HCT116 (cell line): Measurements from ENCODE around the gene CNPY1. TPM values are rescaled to one million over a fixed set of nuclear protein-coding genes. Genes with fewer than 3 reads are reported as not detected.

Source experiments
- ATAC-seq: fragments of 200-7000 bp; cut with Tn5 transposase; 2 replicates; pipeline ENCODE4 v1.9.1; 2020; ENCODE audit warnings: mild to moderate bottlenecking, moderate library complexity
- BruUV-seq: library from RNA; stranded (reverse); fragments of 400-500 nt; replicated peaks from 2 replicates; lab custom pipeline; 2021; lab: Mats Ljungman, UMichigan
- CTCF ChIA-PET: fragments of 300-600 bp; sonication (Branson Sonifier 250); formaldehyde crosslinking; loops from one replicate; lab custom pipeline; 2021; ENCODE audit warnings: antibody characterized with exemption; lab: Charles Lee
- POLR2A ChIA-PET: fragments of 300-600, 350-600 bp; sonication (Branson Sonifier 250); formaldehyde crosslinking; loops from one replicate; lab custom pipeline; 2021; ENCODE audit warnings: antibody characterized with exemption; lab: Charles Lee
- RAD21 ChIA-PET, 2 experiments: fragments of 300-600 bp; sonication (Branson Sonifier 250); formaldehyde crosslinking; loops; one replicate each; lab custom pipeline; 2023; ENCODE audit warnings: low total read pairs in 2 of 2; ENCODE audit not compliant: uncharacterized antibody in 2 of 2, unreplicated experiment in 2 of 2, low non-redundant PET in 1 of 2; lab: Charles Lee
- DNase-seq: peaks from one replicate; pipeline ENCODE4 v3.0.0-alpha.2; 2010; ENCODE audit warnings: low read depth, low spot score
- H2AFZ ChIP-seq: fragments of 200-600 bp; shearing (Covaris generic), sonication (generic); 2 replicates; pipeline ENCODE4 v1.6.1; 2017; ENCODE audit warnings: low read depth, mixed run types, mixed read lengths, antibody characterized with exemption, low read length; ENCODE audit not compliant: poor library complexity, severe bottlenecking
- H3K27ac ChIP-seq: 2 replicates; pipeline ENCODE4 v1.5.1; 2012; ENCODE audit warnings: low read depth, low read length
- H3K27me3 ChIP-seq: fragments of 200-600 bp; sonication (generic); 2 replicates; pipeline ENCODE4 v1.6.1; 2016; ENCODE audit warnings: mixed run types, low read length, mixed read lengths; ENCODE audit not compliant: insufficient read depth
- H3K36me3 ChIP-seq, 2 experiments: fragments of 200-500 bp in 1 of 2; fragments of 200-600 bp in 1 of 2; sonication (Bioruptor generic) in 1 of 2; sonication (generic) in 1 of 2; 2 replicates each; pipeline versions ENCODE4 v1.5.1 to v1.6.1; 2014 to 2016; ENCODE audit warnings: low read length in 2 of 2, inconsistent platforms in 1 of 2, mixed read lengths in 1 of 2, mixed run types in 1 of 2; ENCODE audit not compliant: insufficient read depth in 2 of 2, control insufficient read depth in 1 of 2
- H3K4me1 ChIP-seq, 2 experiments: fragments of 200-600 bp in 1 of 2; sonication (generic) in 1 of 2; 2 replicates each; pipeline versions ENCODE4 v1.5.1 to v1.6.1; 2012 to 2017; ENCODE audit warnings: low read length in 2 of 2, inconsistent platforms in 1 of 2, mild to moderate bottlenecking in 1 of 2, mixed read lengths in 1 of 2, mixed run types in 1 of 2, moderate library complexity in 1 of 2; ENCODE audit not compliant: insufficient read depth in 2 of 2, control insufficient read depth in 1 of 2
- H3K4me2 ChIP-seq: fragments of 200-600 bp; sonication (generic); 2 replicates; pipeline ENCODE4 v1.6.1; 2017; ENCODE audit warnings: mixed run types, low read length, mixed read lengths
- H3K4me3 ChIP-seq, 2 experiments: fragments of 200-600 bp in 1 of 2; sonication (generic) in 1 of 2; replicated peaks in 1 of 2; 2 replicates each; pipeline ENCODE4 v1.5.1; 2011 to 2016; ENCODE audit warnings: low read length in 2 of 2, control low read depth in 1 of 2, low read depth in 1 of 2, mild to moderate bottlenecking in 1 of 2, mixed read lengths in 1 of 2, mixed run types in 1 of 2
- H3K79me2 ChIP-seq: fragments of 200-600 bp; sonication (generic); 2 replicates; pipeline ENCODE4 v1.6.1; 2017; ENCODE audit warnings: mild to moderate bottlenecking, mixed run types, low read length, moderate library complexity, mixed read lengths; ENCODE audit not compliant: insufficient read depth
- H3K9ac ChIP-seq: fragments of 200-600 bp; sonication (generic); 2 replicates; pipeline ENCODE4 v1.6.1; 2016; ENCODE audit warnings: low read length, mixed read lengths
- H3K9me2 ChIP-seq: fragments of 200-600 bp; sonication (generic), shearing (Covaris generic); 2 replicates; pipeline ENCODE4 v1.6.1; 2017; ENCODE audit warnings: mixed run types, mild to moderate bottlenecking, moderate library complexity; ENCODE audit not compliant: insufficient read depth
- H3K9me3 ChIP-seq, 2 experiments: fragments of 200-500 bp in 1 of 2; fragments of 200-600 bp in 1 of 2; sonication (Bioruptor generic) in 1 of 2; sonication (generic) in 1 of 2; 2 replicates each; pipeline ENCODE4 v1.6.1; 2014 to 2017; ENCODE audit warnings: low read length in 2 of 2, mixed read lengths in 2 of 2, inconsistent platforms in 1 of 2, low read depth in 1 of 2, mild to moderate bottlenecking in 1 of 2, mixed run types in 1 of 2, moderate library complexity in 1 of 2; ENCODE audit not compliant: control insufficient read depth in 1 of 2, insufficient read depth in 1 of 2
- H4K20me1 ChIP-seq: fragments of 200-600 bp; sonication (generic), shearing (Covaris generic); 2 replicates; pipeline ENCODE4 v1.6.1; 2017; ENCODE audit warnings: mixed run types, mild to moderate bottlenecking, moderate library complexity; ENCODE audit not compliant: insufficient read depth
- CBX3 ChIP-seq: IDR thresholded peaks from 2 replicates; pipeline ENCODE4 v1.6.1; 2012; ENCODE audit warnings: low read depth
- CEBPB ChIP-seq: IDR thresholded peaks from 2 replicates; pipeline ENCODE4 v1.6.1; 2012; ENCODE audit warnings: low read depth
- EGR1 ChIP-seq: IDR thresholded peaks from 2 replicates; pipeline ENCODE4 v1.6.1; 2012; ENCODE audit warnings: low read depth
- ELF1 ChIP-seq: IDR thresholded peaks from 2 replicates; pipeline ENCODE4 v1.6.1; 2012; ENCODE audit warnings: low read depth, borderline replicate concordance
- EZH2 ChIP-seq: fragments of 200-600 bp; sonication (generic); IDR thresholded peaks from 2 replicates; pipeline ENCODE4 v1.6.1; 2017; ENCODE audit warnings: antibody characterized with exemption, mixed run types
- EZH2phosphoT487 ChIP-seq: fragments of 200-600 bp; IDR thresholded peaks from 2 replicates; pipeline ENCODE4 v1.6.1; 2018; ENCODE audit warnings: antibody characterized with exemption, borderline replicate concordance
- RAD21 ChIP-seq: IDR thresholded peaks from 2 replicates; pipeline ENCODE4 v1.6.1; 2012; ENCODE audit warnings: low read depth, mild to moderate bottlenecking
- TCF7L2 ChIP-seq: IDR thresholded peaks from 2 replicates; pipeline ENCODE4 v1.7.0; 2011; ENCODE audit warnings: borderline replicate concordance, inconsistent platforms; ENCODE audit not compliant: insufficient read depth, insufficient read length; ENCODE audit errors: extremely low read depth
- ZFX ChIP-seq: fragments of 450-650 bp; IDR thresholded peaks from 2 replicates; pipeline ENCODE4 v1.6.1; 2017
- ZNF274 ChIP-seq: fragments of 200-500 bp; sonication (Bioruptor generic); IDR thresholded peaks from 2 replicates; pipeline ENCODE4 v1.6.1; 2014; ENCODE audit warnings: mild to moderate bottlenecking, low read depth, low read length, inconsistent platforms
- intact Hi-C: fragments of 100-400 bp; cut with micrococcal nuclease; formaldehyde crosslinking; loops from 2 replicates; pipeline ENCODE4 v1.10.0; 2022
- total RNA-seq: library from RNA; stranded (reverse); gene quantifications from one replicate; pipeline ENCODE4 v1.2.1, GENCODE V29; 2021; ENCODE audit not compliant: unreplicated experiment
- TF ChIP-seq, protein P1 (sequence below): IDR thresholded peaks from 2 replicates; pipeline ENCODE4 v1.6.1; 2011; ENCODE audit warnings: mild to moderate bottlenecking, low read length, moderate library complexity; ENCODE audit not compliant: insufficient replicate concordance; ENCODE audit errors: extremely low read depth
- TF ChIP-seq, protein P2 (sequence below), 3 experiments: fragments of 200-600 bp in 1 of 3; sonication (generic) in 1 of 3; IDR thresholded peaks in 2 of 3; conservative IDR thresholded peaks in 1 of 3; 2 replicates each; pipeline ENCODE4 v1.5.1; 2012 to 2017; ENCODE audit warnings: low read depth in 2 of 3, low read length in 2 of 3, antibody characterized with exemption in 1 of 3, borderline replicate concordance in 1 of 3, control low read depth in 1 of 3, mild to moderate bottlenecking in 1 of 3, mixed read lengths in 1 of 3, mixed run types in 1 of 3, moderate library complexity in 1 of 3; ENCODE audit not compliant: insufficient read depth in 1 of 3
- TF ChIP-seq, protein P3 (sequence below): IDR thresholded peaks from 2 replicates; pipeline ENCODE4 v1.6.1; 2012

The CNPY1 gene
- total RNA-seq, 1 experiment from 2014 or later: not detected

DNA sequence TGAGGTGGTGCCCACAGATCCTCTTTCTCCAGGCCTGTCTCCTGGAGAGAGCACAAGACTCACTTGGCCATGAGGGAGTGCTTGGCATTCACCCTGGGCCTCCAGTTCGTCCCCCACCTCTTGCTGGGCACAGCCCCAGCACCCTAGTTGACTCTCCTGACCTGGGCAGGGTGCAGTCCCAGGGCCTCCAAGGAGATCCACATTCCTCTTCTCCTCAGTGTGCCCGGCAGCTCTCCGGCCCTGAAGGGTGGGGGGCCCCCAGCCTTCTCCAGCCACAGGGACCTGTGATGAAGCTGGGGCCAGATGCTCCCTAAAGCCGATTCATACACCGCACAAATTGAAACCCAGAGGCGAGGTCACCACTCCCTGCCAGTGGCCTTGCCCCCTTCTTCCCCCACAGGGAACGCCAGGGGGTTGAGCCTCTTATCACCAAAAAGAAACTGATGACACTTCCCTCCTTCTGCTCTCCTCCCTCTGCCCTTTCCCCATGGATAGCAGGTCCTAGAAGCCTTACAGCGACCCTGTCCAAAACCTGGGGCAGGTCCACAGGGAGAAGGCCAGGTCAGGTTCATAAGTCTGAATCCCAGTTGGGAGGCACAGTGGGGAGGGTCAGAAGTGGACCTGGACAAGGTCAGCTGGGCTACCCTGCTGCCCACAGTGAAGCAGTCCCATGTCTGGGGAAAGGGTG is 85.3 kb downstream of the CNPY1 start:
- TF ChIP-seq EZH2phosphoT487 (no peak), EZH2 (no peak), RAD21 (no peak), CEBPB (no peak), ZNF274 (no peak), ZFX (no peak), EGR1 (no peak), CBX3 (no peak), ELF1 (no peak), TCF7L2 (no peak)
- TF ChIP-seq, protein P1, sequence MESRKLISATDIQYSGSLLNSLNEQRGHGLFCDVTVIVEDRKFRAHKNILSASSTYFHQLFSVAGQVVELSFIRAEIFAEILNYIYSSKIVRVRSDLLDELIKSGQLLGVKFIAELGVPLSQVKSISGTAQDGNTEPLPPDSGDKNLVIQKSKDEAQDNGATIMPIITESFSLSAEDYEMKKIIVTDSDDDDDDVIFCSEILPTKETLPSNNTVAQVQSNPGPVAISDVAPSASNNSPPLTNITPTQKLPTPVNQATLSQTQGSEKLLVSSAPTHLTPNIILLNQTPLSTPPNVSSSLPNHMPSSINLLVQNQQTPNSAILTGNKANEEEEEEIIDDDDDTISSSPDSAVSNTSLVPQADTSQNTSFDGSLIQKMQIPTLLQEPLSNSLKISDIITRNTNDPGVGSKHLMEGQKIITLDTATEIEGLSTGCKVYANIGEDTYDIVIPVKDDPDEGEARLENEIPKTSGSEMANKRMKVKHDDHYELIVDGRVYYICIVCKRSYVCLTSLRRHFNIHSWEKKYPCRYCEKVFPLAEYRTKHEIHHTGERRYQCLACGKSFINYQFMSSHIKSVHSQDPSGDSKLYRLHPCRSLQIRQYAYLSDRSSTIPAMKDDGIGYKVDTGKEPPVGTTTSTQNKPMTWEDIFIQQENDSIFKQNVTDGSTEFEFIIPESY: no peak
- TF ChIP-seq, protein P2, sequence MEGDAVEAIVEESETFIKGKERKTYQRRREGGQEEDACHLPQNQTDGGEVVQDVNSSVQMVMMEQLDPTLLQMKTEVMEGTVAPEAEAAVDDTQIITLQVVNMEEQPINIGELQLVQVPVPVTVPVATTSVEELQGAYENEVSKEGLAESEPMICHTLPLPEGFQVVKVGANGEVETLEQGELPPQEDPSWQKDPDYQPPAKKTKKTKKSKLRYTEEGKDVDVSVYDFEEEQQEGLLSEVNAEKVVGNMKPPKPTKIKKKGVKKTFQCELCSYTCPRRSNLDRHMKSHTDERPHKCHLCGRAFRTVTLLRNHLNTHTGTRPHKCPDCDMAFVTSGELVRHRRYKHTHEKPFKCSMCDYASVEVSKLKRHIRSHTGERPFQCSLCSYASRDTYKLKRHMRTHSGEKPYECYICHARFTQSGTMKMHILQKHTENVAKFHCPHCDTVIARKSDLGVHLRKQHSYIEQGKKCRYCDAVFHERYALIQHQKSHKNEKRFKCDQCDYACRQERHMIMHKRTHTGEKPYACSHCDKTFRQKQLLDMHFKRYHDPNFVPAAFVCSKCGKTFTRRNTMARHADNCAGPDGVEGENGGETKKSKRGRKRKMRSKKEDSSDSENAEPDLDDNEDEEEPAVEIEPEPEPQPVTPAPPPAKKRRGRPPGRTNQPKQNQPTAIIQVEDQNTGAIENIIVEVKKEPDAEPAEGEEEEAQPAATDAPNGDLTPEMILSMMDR (IDR thresholded peaks at IDR 0.05 in 2 of 3, conservative IDR thresholded peaks at IDR 0.05 in 1 of 3; ENCODE audit: borderline replicate concordance in 1 of 3, insufficient read depth in 1 of 3, low read depth in 2 of 3, low read length in 2 of 3): no peak
- TF ChIP-seq, protein P3, sequence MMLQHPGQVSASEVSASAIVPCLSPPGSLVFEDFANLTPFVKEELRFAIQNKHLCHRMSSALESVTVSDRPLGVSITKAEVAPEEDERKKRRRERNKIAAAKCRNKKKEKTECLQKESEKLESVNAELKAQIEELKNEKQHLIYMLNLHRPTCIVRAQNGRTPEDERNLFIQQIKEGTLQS: no peak
- intact Hi-C loops: no loop called here
- no peaks in the 10 kb centered on the region for H3K27me3 ChIP-seq
- no peak overlapping the region for H3K9ac ChIP-seq
- no peaks in the 10 kb centered on the region for H3K9me3 ChIP-seq
- H3K36me3 ChIP-seq: no peaks in the 10 kb centered on the region
- H3K79me2 ChIP-seq: no peaks in the 10 kb centered on the region
- RAD21 ChIA-PET: no interaction called here
- H3K4me1 ChIP-seq: peaks cover 0 to 11% of the 10 kb centered on the region in 2 experiments; a peak in 3 of 4 replicates
- no TSS peak for BruUV-seq
- ATAC-seq (no peak), DNase-seq (no peak)
- no peaks in the 10 kb centered on the region for H3K9me2 ChIP-seq
- POLR2A ChIA-PET: no interaction called here
- H2AFZ ChIP-seq: no peak overlapping the region
- no peak overlapping the region for H3K4me3 ChIP-seq
- no peak overlapping the region for H3K4me2 ChIP-seq
- CTCF ChIA-PET: no interaction called here
- no peaks in the 10 kb centered on the region for H4K20me1 ChIP-seq
- H3K27ac ChIP-seq: no peak overlapping the region
